Body of pancreas (tissue), 4 donors: ENCODE measurements around the gene TRAPPC2.

Experiments used
- CTCF ChIP-seq, 7 experiments: fragments of 450-650 bp in 4 of 7; fragments of 200-600 bp in 3 of 7; sonication (generic) in 3 of 7; IDR thresholded peaks; one replicate each; pipeline ENCODE4 v1.5.1; 2016 to 2019; ENCODE audit warnings: antibody characterized with exemption in 7 of 7
- POLR2A ChIP-seq, 3 donors: fragments of 450-650 bp; IDR thresholded peaks; one replicate each; pipeline ENCODE4 v1.6.1; 2016; ENCODE audit warnings: antibody characterized with exemption in 3 of 3, mild to moderate bottlenecking in 2 of 3

- no peak for TF ChIP-seq POLR2A (IDR thresholded peaks at IDR 0.05)
- TF ChIP-seq CTCF (IDR thresholded peaks at IDR 0.05) = no peak
These were observed 18.2 kb upstream of the TRAPPC2 start for GRCh38 chrX:13752646-13753045.
